RWPE2 (cell line): ENCODE results near the gene SAMD15.

ENCODE experiments used
- ATAC-seq: fragments of 200-7000 bp; cut with Tn5 transposase; 3 replicates; pipeline ENCODE4 v1.9.1; 2021; ENCODE audit warnings: low read depth
- DNase-seq: peaks from one replicate; pipeline ENCODE4 v3.0.0-alpha.2; 2020; ENCODE audit warnings: low spot score
- H3K27ac ChIP-seq: fragments of 450-650 bp; 2 replicates; pipeline ENCODE4 v1.5.1; 2017; ENCODE audit warnings: mild to moderate bottlenecking; ENCODE audit not compliant: poor library complexity, severe bottlenecking
- H3K27me3 ChIP-seq: fragments of 250-450 bp; sonication (Bioruptor Pico); 2 replicates; pipeline ENCODE4 v1.5.1; 2021; ENCODE audit warnings: mild to moderate bottlenecking, moderate library complexity; ENCODE audit not compliant: insufficient read depth, poor library complexity, severe bottlenecking
- H3K36me3 ChIP-seq: fragments of 250-450 bp; sonication (Bioruptor Pico); 2 replicates; pipeline ENCODE4 v1.5.1; 2020; ENCODE audit warnings: low read depth, mild to moderate bottlenecking, moderate library complexity
- H3K4me1 ChIP-seq: fragments of 250-450 bp; sonication (Bioruptor Pico); 2 replicates; pipeline ENCODE4 v1.5.1; 2021; ENCODE audit warnings: mild to moderate bottlenecking, moderate library complexity; ENCODE audit not compliant: insufficient read depth, poor library complexity, severe bottlenecking
- H3K4me3 ChIP-seq: fragments of 250-450 bp; sonication (Bioruptor Pico); 2 replicates; pipeline ENCODE4 v1.5.1; 2021; ENCODE audit warnings: mild to moderate bottlenecking, moderate library complexity; ENCODE audit not compliant: severe bottlenecking
- H3K9me3 ChIP-seq: fragments of 250-450 bp; sonication (Bioruptor Pico); 2 replicates; pipeline ENCODE4 v1.5.1; 2021; ENCODE audit warnings: mild to moderate bottlenecking, moderate library complexity; ENCODE audit not compliant: severe bottlenecking
- CTCF ChIP-seq: fragments of 450-650 bp; IDR thresholded peaks from one replicate; pipeline ENCODE4 v1.5.1; 2017; ENCODE audit warnings: mild to moderate bottlenecking, moderate library complexity; ENCODE audit not compliant: poor library complexity, severe bottlenecking

SAMD15 gene

GRCh38 chr14:77356899-77357298 is 20.3 kb upstream of the SAMD15 start:
- no peak for ATAC-seq
- no peaks in the 10 kb centered on the region for H3K27me3 ChIP-seq
- no peak overlapping the region for H3K27ac ChIP-seq
- no peaks in the 10 kb centered on the region for H3K9me3 ChIP-seq
- no peaks in the 10 kb centered on the region for H3K4me1 ChIP-seq
- TF ChIP-seq CTCF, result no peak
- H3K36me3 ChIP-seq, result no peaks in the 10 kb centered on the region
- no peak for DNase-seq
- H3K4me3 ChIP-seq, result no peak overlapping the region

GRCh38 chr14:77359626-77360025 is 17.6 kb upstream of the SAMD15 start:
- no peak overlapping the region for H3K4me3 ChIP-seq
- no peaks in the 10 kb centered on the region for H3K9me3 ChIP-seq
- ATAC-seq (no peak), DNase-seq (no peak)
- no peak for TF ChIP-seq CTCF
- no peaks in the 10 kb centered on the region for H3K4me1 ChIP-seq
- no peak overlapping the region for H3K27ac ChIP-seq
- no peaks in the 10 kb centered on the region for H3K36me3 ChIP-seq
- no peaks in the 10 kb centered on the region for H3K27me3 ChIP-seq

GRCh38 chr14:77364146-77364545 is 13.0 kb upstream of the SAMD15 start:
- TF ChIP-seq CTCF, result no peak
- H3K27ac ChIP-seq, result no peak overlapping the region
- DNase-seq, result no peak
- H3K27me3 ChIP-seq, result no peaks in the 10 kb centered on the region
- H3K36me3 ChIP-seq, result no peaks in the 10 kb centered on the region; the same call in 1 of the 2 replicates
- no peaks in the 10 kb centered on the region for H3K9me3 ChIP-seq
- H3K4me3 ChIP-seq, result no peak overlapping the region
- no peak for ATAC-seq
- no peaks in the 10 kb centered on the region for H3K4me1 ChIP-seq

GRCh38 chr14:77369285-77369684 is 7.9 kb upstream of the SAMD15 start:
- H3K36me3 ChIP-seq, result no peaks in the 10 kb centered on the region; the same call in 1 of the 2 replicates
- DNase-seq (no peak), ATAC-seq (no peak; the same call in 2 of the 3 replicates)
- TF ChIP-seq CTCF, result no peak
- peaks cover 3% of the 10 kb centered on the region for H3K4me1 ChIP-seq
- H3K4me3 ChIP-seq, result no peak overlapping the region
- H3K27me3 ChIP-seq, result no peaks in the 10 kb centered on the region
- H3K9me3 ChIP-seq, result no peaks in the 10 kb centered on the region
- no peak overlapping the region for H3K27ac ChIP-seq

GRCh38 chr14:77372304-77372841 is 4.8 kb upstream of the SAMD15 start:
- no peak for TF ChIP-seq CTCF
- DNase-seq (no peak), ATAC-seq (no peak)
- Histone ChIP-seq H3K4me3 (no peak overlapping the region), H3K27ac (no peak overlapping the region), H3K9me3 (no peaks in the 10 kb centered on the region), H3K36me3 (no peaks in the 10 kb centered on the region; the same call in 1 of the 2 replicates), H3K27me3 (no peaks in the 10 kb centered on the region), H3K4me1 (peaks cover 6% of the 10 kb centered on the region)
